Activated T-cell treated with anti-CD3 and anti-CD28 coated beads, Interleukin-2, amount 50 U/mL, for 72 hours (primary cell): Measurements from ENCODE around the gene TNFSF13. TPM values are rescaled to one million over a fixed set of nuclear protein-coding genes. Genes with fewer than 3 reads are reported as not detected.

ENCODE experiments used
- ATAC-seq, 2 donors: fragments of 150-1000 bp; cut with Tn5 transposase; replicated peaks in 1 of 2; 2 replicates each; pipeline ENCODE4 v1.10.0; 2021; ENCODE audit warnings: moderate library complexity in 2 of 2, mild to moderate bottlenecking in 1 of 2
- DNase-seq, 2 donors: peaks; one replicate each; pipeline ENCODE4 v3.0.0; 2021 to 2022; ENCODE audit warnings: mixed read lengths in 1 of 2
- H3K27ac Mint-ChIP-seq: one replicate; pipeline ENCODE4 v1.8.0; 2022; ENCODE audit warnings: mild to moderate bottlenecking, moderate library complexity, mixed read lengths
- H3K27me3 Mint-ChIP-seq: one replicate; pipeline ENCODE4 v1.8.0; 2022; ENCODE audit warnings: low read depth, mixed read lengths
- H3K36me3 Mint-ChIP-seq, 2 donors: one replicate each; pipeline ENCODE4 v1.8.0; 2022; ENCODE audit warnings: mixed read lengths in 2 of 2, mild to moderate bottlenecking in 1 of 2; ENCODE audit not compliant: insufficient read depth in 2 of 2
- H3K4me1 Mint-ChIP-seq: one replicate; pipeline ENCODE4 v1.8.0; 2022; ENCODE audit warnings: low read depth, mixed read lengths
- H3K4me3 Mint-ChIP-seq, 2 donors: one replicate each; pipeline ENCODE4 v1.8.0; 2022; ENCODE audit warnings: mild to moderate bottlenecking in 2 of 2, mixed read lengths in 2 of 2, moderate library complexity in 2 of 2
- H3K9me3 Mint-ChIP-seq, 2 donors: one replicate each; pipeline ENCODE4 v1.8.0; 2022; ENCODE audit warnings: mixed read lengths in 2 of 2
- total RNA-seq, 2 donors: library from RNA; stranded (reverse); gene quantifications; one replicate each; pipeline ENCODE4 v1.2.3, GENCODE V29; 2022

TNFSF13 gene
- total RNA-seq, 2 donors from 2014 or later, result 4.3 to 7.8 TPM

DNA sequence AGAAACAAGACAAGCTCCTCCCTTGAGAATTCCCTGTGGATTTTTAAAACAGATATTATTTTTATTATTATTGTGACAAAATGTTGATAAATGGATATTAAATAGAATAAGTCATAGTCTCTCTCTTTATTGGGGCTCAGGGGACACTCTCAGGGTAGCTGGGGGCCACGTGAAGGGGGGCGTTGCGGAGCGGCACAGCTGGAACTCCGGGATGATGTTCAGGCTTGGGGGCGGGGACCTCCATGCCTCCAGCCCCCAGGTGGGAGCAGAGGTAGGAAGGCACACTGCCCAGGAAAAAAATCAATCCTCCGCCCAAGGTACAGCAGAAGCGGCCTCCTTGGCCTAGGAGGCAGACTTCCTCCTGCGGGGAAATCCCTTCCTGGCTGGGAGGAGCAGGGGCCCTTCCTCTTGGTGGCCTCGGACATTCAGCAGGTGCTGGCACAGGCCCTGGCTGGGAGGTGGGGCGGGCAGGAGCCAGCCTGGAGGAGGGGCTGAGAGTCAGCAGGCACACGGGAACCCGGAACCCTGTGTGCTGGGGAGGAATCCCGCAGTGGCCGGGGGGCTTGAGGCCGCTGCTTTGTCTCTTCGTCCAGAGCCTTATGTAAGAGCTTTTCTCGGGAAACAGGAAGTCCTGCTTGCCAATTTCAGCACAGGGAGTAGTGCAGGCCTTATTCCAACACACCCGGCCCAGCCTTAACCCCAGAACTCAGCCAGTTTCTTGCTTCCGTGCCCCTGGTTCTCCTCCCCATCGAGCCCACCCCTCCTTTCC lies 591 bp upstream of the TNFSF13 start:
- H3K4me1 Mint-ChIP-seq, result peaks cover 63% of the 10 kb centered on the region
- H3K4me3 Mint-ChIP-seq, result peak overlapping the region; percentile 58 to 92
- H3K27me3 Mint-ChIP-seq, result no peaks in the 10 kb centered on the region
- no peaks in the 10 kb centered on the region for H3K9me3 Mint-ChIP-seq
- no peak for ATAC-seq
- peaks cover 0 to 2% of the 10 kb centered on the region in 2 donors for H3K36me3 Mint-ChIP-seq
- peak overlapping the region; percentile 74 for H3K27ac Mint-ChIP-seq
- peak; percentile 29 to 45 for DNase-seq

DNA sequence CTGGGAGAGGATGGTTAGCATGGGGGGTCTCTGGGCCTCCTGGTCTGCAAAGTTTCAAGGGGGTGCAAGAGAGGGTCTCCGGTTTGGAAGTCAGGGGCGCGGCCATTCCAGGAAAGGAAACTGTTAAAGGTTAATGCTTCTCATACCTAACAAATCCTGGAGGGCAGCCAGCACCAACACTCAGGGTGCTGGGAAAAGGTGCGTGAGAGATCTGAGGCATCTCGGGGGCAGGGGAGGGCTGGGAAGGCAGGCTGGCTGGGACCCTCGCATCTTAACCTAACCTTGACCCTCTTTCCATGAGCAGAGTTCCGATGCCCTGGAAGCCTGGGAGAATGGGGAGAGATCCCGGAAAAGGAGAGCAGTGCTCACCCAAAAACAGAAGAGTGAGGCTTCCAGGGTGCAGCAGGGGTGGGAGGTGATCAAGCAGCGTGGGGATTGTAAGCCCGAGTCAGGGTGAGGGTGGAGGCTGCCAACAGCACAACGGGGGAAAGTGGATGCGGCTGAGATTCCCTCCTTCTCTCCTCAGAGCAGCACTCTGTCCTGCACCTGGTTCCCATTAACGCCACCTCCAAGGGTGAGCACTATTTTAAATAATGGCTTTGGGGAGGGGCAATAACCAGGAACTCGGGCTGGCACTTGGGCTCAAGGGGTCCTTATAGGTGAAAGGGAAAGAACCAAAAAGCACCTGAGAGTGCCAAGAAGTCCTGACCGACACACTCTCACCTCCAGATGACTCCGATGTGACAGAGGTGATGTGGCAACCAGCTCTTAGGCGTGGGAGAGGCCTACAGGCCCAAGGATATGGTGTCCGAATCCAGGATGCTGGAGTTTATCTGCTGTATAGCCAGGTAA lies 996 bp downstream of the TNFSF13 start:
- Mint-ChIP-seq H3K36me3 (peaks cover 0 to 2% of the 10 kb centered on the region in 2 donors), H3K4me3 (peak overlapping the region; percentile 92 to 97), H3K27me3 (no peaks in the 10 kb centered on the region), H3K4me1 (peaks cover 59% of the 10 kb centered on the region), H3K9me3 (no peaks in the 10 kb centered on the region), H3K27ac (no peak overlapping the region)
- DNase-seq (no peak), ATAC-seq (no peak)

- no peaks in the 10 kb centered on the region for H3K9me3 Mint-ChIP-seq
- no peaks in the 10 kb centered on the region for H3K27me3 Mint-ChIP-seq
- peak overlapping the region; percentile 92 to 97 for H3K4me3 Mint-ChIP-seq
- peak overlapping the region; percentile 93 for H3K27ac Mint-ChIP-seq
- peaks cover 1 to 2% of the 10 kb centered on the region in 2 donors for H3K36me3 Mint-ChIP-seq
- ATAC-seq (peak; percentile 40 to 43), DNase-seq (peak; percentile 70 to 77)
- H3K4me1 Mint-ChIP-seq, result peaks cover 57% of the 10 kb centered on the region
Observed at GRCh38 chr17:7560172-7561027, 1.9 kb downstream of the TNFSF13 start.

- Mint-ChIP-seq H3K27ac (peak overlapping the region; percentile 93), H3K36me3 (peaks cover 5% of the 10 kb centered on the region in 2 donors), H3K9me3 (no peaks in the 10 kb centered on the region), H3K27me3 (no peaks in the 10 kb centered on the region), H3K4me3 (peak overlapping the region; percentile 92 to 97), H3K4me1 (peaks cover 56% of the 10 kb centered on the region)
- DNase-seq (peak; percentile 89 to 91), ATAC-seq (peak; percentile 75 to 77)
Observed at GRCh38 chr17:7561028-7561575, 2.6 kb downstream of the TNFSF13 start.

DNA sequence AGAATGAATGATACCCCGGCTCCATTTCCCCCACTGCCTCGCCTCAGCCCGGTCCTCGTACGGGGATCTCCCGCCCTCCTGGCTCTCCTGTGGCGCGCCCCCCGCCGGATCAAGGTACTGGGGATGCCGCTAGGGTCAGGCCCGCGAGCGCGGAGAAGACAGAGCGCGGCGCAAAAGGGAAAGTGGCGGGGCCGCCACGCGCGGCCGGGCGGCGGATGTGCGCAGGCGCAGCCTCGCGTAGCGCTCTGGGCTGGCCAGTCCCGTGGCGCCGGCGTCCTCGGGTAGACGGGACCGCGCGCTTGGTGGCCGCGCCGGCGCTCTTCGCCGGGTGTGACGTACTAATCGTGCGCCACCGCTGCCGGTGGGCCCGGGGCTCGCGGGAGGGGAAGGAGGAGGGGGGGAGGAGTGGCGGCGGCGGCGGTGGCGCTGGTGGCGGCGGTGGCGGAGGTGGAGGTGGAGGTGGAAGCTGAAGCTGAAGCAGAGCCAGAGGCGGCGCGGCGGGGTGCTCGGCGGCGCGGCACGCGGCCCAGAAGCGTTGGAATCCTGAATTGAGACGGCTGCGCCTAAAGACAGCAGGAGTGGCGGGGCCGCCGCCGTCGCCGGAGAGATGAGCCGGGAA lies 3.1 kb downstream of the TNFSF13 start, which contains the start of gene SENP3:
TSS of gene SENP3 (plus strand) at position 331 of the 619 bp plus-strand sequence. CDS start 1,158 bp downstream, outside the sequence.
- Mint-ChIP-seq H3K4me1 (peaks cover 58% of the 10 kb centered on the region), H3K27me3 (no peaks in the 10 kb centered on the region), H3K9me3 (no peaks in the 10 kb centered on the region), H3K27ac (peak within 1 kb of the TSS; percentile 93), H3K4me3 (peak within 1 kb of the TSS; percentile 92 to 97), H3K36me3 (peaks cover 5% of the 10 kb centered on the region in 2 donors)
- DNase-seq (peak; percentile 93 to 95), ATAC-seq (peak; percentile 89)

- Mint-ChIP-seq H3K27me3 (no peaks in the 10 kb centered on the region), H3K27ac (peak overlapping the region; percentile 93), H3K36me3 (peaks cover 5% of the 10 kb centered on the region in 2 donors), H3K4me3 (peak overlapping the region; percentile 92 to 97), H3K9me3 (no peaks in the 10 kb centered on the region), H3K4me1 (peaks cover 58% of the 10 kb centered on the region)
- DNase-seq (no peak), ATAC-seq (peak in 1 of 2 donors; percentile 1)
Observed at GRCh38 chr17:7562208-7562605, 3.7 kb downstream of the TNFSF13 start.

DNA sequence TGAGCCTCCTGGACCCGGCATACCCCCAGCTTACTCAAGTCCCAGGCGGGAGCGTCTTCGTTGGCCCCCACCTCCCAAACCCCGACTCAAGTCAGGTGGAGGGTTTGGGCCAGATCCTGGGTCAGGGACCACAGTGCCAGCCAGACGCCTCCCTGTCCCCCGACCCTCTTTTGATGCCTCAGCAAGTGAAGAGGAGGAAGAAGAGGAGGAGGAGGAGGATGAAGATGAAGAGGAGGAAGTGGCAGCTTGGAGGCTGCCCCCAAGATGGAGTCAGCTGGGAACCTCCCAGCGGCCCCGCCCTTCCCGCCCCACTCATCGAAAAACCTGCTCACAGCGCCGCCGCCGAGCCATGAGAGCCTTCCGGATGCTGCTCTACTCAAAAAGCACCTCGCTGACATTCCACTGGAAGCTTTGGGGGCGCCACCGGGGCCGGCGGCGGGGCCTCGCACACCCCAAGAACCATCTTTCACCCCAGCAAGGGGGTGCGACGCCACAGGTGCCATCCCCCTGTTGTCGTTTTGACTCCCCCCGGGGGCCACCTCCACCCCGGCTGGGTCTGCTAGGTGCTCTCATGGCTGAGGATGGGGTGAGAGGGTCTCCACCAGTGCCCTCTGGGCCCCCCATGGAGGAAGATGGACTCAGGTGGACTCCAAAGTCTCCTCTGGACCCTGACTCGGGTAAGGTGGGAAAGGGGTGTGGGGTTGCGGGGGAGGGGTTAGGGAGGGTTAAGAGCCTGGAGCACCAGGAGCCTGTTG lies 4.7 kb downstream of the TNFSF13 start:
- H3K4me3 Mint-ChIP-seq, result peak overlapping the region; percentile 92 to 97
- H3K27me3 Mint-ChIP-seq, result no peaks in the 10 kb centered on the region
- H3K4me1 Mint-ChIP-seq, result peaks cover 50% of the 10 kb centered on the region
- H3K36me3 Mint-ChIP-seq, result peaks cover 7% of the 10 kb centered on the region in 2 donors
- H3K9me3 Mint-ChIP-seq, result no peaks in the 10 kb centered on the region
- no peak overlapping the region for H3K27ac Mint-ChIP-seq
- DNase-seq (no peak), ATAC-seq (no peak)

GRCh38 chr17:7569571-7569970 lies 11.0 kb downstream of the TNFSF13 start:
- DNase-seq (no peak), ATAC-seq (no peak)
- peaks cover 46% of the 10 kb centered on the region for H3K4me1 Mint-ChIP-seq
- no peak overlapping the region for H3K4me3 Mint-ChIP-seq
- no peak overlapping the region for H3K27ac Mint-ChIP-seq
- no peaks in the 10 kb centered on the region for H3K27me3 Mint-ChIP-seq
- H3K9me3 Mint-ChIP-seq, result no peaks in the 10 kb centered on the region
- H3K36me3 Mint-ChIP-seq, result peaks cover 18 to 28% of the 10 kb centered on the region in 2 donors

GRCh38 chr17:7570351-7570750 lies 11.8 kb downstream of the TNFSF13 start:
- peaks cover 52% of the 10 kb centered on the region for H3K4me1 Mint-ChIP-seq

DNA sequence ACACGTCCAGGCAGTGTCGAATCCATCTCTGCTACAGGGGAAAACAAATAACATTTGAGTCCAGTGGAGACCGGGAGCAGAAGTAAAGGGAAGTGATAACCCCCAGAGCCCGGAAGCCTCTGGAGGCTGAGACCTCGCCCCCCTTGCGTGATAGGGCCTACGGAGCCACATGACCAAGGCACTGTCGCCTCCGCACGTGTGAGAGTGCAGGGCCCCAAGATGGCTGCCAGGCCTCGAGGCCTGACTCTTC lies 13.7 kb downstream of the TNFSF13 start:
- peak overlapping the region; percentile 98 for H3K27ac Mint-ChIP-seq

More at GRCh38 chr17:7570351-7570750, 11.8 kb downstream of the TNFSF13 start:
- Mint-ChIP-seq H3K36me3 (peaks cover 26 to 35% of the 10 kb centered on the region in 2 donors), H3K9me3 (no peaks in the 10 kb centered on the region), H3K4me3 (no peak overlapping the region), H3K27me3 (no peaks in the 10 kb centered on the region), H3K27ac (no peak overlapping the region)
- DNase-seq (no peak), ATAC-seq (no peak)

GRCh38 chr17:7572588-7573323 lies 14.2 kb downstream of the TNFSF13 start:
- Mint-ChIP-seq H3K27ac (peak overlapping the region; percentile 98), H3K27me3 (no peaks in the 10 kb centered on the region), H3K4me3 (peak overlapping the region; percentile 98 to 99), H3K36me3 (peaks cover 25 to 41% of the 10 kb centered on the region in 2 donors), H3K4me1 (peaks cover 70% of the 10 kb centered on the region), H3K9me3 (no peaks in the 10 kb centered on the region)
- peak; percentile 86 for ATAC-seq
- peak in 1 of 2 donors; percentile 100 for DNase-seq

More for the DNA sequence above, 13.7 kb downstream of the TNFSF13 start:
- DNase-seq (peak in 1 of 2 donors; percentile 99), ATAC-seq (no peak)
- Mint-ChIP-seq H3K27me3 (no peaks in the 10 kb centered on the region), H3K4me1 (peaks cover 65% of the 10 kb centered on the region), H3K4me3 (peak overlapping the region; percentile 98 to 99), H3K36me3 (peaks cover 24 to 44% of the 10 kb centered on the region in 2 donors), H3K9me3 (no peaks in the 10 kb centered on the region)
